GM18868 (cell line): ENCODE data around the gene PLIN4.
"Not testable (repeated sequence)": the region's sequence is repeated elsewhere in the genome, so short reads cannot be mapped to it uniquely, and the experiment has no call there.

ENCODE experiments used
- ATAC-seq: cut with Tn5 transposase; IDR thresholded peaks from one replicate; pipeline ENCODE4 v1.9.1; 2021; ENCODE audit warnings: mild to moderate bottlenecking, moderate library complexity; ENCODE audit not compliant: unreplicated experiment

PLIN4 gene

DNA sequence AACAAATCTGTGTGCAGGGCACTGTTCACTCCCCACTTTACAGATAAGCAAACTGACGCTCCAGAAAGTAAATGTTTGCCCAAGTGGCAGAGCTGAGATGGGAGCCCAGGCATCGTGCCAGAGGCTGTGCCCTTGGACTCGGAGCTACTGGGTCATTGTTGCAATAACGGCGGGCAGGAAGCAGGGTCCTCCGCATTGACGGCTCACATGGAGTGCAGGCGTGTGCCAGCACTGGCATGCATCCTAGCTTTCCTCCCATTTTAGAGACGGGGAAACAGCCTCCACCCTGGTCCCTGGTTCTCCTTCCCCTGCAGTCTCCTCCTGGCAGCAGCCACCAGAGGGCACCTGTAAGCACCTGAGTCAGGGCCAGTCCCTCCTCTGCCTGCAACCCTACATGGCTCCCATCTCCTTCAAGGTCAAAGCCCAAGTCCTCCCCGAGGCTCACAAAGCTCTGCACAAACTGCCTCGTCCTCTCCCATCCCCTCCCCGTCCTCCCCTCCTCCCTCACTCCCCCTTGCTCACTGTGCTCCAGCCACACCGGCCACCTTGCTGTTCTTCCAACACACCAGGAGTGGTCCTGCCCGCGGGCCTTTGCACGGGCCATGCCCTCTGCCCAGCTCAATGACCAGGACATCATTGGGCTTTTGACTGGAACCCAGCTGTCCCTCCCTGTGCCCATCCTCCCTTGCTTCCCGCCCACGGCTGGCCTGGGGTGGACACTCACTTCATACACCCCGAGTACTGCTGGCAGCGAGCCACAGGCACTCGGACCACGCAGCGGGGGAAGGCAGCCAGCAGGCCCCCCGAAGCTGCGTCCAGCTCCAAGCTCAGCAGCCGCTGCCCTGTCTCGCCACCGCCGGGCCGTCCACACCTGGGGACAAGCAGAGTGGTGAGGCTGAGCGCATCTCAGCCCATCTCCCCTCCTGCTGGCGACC, 29.3 kb upstream of the PLIN4 start:
- no peak for ATAC-seq

DNA sequence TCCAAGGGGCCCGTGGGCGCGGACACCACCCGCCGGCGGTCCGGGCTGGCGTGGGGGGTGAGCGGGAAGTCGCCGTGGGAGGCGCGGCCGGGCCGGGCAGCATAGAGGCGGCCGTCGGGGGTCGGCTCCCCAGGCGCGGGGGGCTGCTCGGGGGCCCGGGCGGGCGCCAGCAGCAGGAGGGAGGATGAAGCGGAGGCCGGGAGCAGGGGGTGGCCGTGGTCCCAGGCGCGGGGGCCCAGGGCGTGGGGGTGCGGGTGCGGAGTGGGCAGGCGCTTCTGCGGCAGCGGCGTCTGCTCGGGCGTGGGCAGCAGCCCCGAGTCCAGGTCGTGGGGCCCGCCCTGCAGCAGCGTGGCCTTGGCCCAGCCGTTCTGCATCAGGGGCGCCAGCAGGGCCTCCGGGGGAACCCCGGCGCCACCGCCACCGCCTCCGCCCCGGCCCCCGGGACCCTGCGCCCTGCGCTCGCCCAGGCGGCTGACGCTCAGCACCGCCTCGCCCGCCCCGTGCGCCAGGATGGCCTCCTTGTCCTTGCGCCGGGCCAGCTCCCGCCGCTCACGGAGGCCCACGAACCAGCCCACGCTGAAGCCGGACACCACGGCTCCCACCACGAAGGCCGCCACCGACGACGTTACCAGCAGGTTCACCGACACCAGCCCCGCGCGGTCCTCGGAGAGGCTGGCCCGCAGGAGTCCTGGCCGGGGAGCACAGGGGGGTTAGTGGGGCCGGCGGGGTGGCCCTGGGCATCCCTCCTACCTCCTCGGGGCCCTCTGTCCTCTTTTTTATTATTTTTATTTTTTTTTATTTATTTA, 25.8 kb upstream of the PLIN4 start:
- no peak for ATAC-seq

DNA sequence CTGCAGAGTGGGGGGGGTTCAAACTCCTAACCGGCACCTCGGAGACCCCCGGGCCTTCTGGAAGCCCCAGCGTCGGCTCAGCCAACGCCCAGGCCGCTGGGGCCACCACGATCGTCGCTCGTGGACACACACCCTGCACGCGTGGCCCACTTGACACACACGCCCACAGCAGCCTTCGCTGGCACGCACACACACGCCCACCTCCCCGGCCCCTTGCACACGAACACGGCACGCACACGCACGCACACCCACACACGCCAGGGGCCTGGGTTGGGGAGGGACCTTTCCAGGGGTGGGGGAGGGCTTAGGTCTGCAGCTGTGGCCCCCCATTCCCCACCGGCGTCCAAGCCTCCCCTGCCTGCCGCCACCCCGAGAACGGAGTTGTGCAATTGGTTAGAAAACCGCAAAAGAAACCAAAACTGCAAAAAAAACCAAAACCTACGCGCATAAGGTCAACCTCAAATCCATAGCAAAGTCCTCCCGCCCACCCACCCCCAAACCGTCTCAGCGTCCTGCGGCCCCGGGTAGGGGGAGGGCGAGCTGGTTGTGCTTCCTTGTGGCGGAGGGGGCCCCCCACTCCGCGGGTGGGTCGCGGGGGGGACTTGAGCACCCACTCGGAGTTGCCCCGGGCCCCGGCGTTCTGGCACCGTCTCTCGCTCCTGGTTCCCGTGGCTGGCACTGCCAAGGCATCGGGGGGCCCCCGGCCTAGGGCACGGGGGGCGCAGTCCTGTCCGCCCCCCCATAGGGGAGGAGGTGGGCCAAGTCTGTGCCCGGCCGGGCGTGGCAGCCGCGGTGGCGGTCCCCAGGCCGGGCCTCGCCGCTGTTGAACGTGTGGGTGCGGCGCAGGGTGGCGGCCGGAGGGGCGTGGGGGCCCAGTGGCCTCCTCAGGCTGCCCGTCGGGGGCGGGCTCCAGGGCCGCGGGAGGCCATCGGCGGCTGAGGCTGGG, 24.9 kb upstream of the PLIN4 start:
- no peak for ATAC-seq

DNA sequence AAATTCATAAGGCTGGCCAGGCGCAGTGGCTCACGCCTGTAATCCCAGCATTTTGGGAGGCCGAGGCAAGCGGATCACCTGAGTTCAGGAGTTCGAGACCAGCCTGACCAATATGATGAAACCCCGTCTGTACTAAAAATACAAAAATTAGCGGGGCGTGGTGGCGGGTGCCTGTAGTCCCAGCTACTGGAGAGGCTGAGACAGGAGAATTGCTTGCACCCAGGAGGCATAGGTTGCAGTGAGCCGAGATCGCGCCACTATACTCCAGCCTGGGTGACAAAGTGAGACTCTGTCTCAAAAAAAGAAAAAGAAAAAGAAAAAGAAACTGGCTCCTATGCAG, 23.5 kb upstream of the PLIN4 start:
- not testable (repeated sequence) for ATAC-seq

DNA sequence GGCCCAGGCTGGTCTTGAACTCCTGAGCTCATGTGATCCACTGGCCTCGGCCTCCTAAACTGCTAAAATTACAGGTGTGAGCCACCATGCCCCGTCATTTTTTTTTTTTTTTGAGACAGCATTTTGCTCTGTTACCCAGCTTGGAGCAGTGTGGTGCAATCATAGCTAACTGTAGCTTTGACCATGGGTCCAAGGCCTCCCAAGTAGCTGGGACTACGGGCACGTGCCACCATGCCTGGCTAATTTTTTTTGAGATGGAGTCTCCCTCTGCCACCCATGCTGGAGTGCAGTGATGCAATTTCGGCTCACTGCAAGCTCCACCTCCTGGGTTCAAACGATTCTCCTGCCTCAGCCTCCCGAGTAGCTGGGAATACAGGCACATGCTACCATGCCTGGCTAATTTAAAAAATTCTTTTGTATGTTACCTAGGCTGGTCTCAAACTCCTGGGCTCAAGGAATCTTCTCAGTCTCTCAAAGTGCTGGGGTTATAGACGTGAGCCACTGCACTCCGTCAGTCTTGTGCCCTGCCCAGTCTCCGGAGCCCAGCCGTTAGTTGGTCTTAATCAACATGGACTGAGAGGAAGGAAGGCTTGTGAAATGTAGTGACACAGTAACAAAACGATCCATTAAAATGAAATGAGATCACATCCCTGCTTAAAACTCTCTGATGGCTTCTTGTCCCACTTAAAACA, 23.0 kb upstream of the PLIN4 start:
- no peak for ATAC-seq

DNA sequence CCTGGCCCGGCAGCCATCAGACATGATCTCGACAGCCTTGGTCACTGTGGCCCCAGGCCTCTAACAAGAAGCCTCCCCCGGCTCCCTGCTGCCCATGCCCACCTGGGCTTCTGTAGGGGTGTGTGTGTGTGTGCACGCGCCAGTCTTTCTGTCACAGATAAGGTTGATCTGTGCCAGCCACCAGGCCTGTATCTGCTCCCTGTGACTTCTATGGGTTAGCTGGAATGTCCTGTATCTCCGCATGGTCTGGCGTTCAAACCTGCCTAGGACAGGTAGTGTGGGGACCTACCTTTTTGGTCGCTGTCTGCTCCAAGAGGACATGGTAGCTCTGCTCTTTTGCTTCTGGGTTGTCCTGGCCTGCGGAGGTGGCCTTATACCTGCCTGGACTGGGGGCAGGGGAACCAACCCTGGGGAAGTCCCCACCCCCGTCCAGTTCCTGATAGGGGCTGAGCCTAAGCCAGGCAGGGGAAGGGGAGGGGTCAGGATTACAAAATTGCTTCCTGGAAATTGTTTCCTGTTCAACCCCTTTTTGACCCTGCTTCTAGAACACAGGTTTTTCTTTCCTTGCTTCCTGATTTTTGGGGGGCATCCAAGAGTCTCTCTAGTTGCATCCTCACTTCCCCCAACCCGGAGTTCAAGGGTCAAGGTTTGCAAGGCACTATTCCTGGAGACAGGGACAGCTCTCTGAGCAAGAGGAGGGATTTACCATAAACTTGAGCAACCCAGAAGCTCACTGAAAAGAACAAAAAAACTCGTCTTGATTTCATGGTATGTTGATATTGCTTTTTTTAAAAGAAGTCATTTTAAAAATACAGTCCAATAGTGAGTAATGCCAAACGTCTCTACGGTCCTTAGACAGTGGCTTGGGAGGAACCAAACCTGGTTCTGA, 21.7 kb upstream of the PLIN4 start, which contains the start of gene LRG1:
LRG1 (minus strand) TSS at position 344 of the 889 bp plus-strand sequence; CDS start at position 321, 23 bp downstream.
- ATAC-seq, result no peak

DNA sequence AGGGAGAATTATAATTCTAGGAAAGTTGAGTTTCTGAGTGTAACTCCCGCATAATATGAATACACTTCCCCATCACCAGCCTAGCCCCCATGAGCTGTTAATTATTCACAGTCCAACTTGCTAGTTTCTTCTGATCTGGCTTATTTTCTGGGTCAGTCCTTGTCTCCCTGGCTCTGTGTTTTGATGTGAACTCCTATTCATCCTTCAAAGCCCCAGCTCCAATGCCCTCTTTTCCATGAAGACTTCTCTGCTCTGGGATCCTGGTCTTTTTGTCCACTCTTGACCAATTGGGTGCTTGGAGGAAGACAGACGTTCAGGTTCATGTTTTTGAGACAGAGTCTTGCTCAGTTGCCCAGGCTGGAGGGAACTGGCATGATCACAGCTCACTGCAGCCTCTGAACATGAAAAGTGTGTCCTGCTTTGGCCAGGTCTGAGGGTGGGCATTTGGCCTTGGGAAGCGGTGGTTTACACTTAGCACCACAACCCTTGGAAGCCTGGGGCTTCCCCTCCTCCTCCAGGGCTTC, 20.9 kb upstream of the PLIN4 start:
- no peak for ATAC-seq

DNA sequence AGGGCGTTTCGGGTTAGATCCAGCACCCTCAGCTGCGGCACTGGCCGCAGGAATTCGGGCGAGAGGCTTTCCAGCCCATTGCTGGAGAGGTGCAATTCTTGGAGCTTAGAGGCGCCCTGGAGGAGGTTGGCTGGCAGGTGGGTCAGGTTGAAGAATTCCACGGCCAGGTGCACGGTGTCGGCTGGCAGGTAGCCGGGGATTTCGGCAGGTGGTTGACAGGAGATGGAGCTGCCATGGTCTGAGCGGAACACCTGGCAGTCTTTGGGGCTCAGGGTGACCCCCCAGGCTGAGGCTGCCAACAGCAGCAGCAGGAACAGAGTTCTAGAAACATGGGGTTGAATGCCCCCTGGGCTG, 20.3 kb upstream of the PLIN4 start:
- ATAC-seq, result no peak

DNA sequence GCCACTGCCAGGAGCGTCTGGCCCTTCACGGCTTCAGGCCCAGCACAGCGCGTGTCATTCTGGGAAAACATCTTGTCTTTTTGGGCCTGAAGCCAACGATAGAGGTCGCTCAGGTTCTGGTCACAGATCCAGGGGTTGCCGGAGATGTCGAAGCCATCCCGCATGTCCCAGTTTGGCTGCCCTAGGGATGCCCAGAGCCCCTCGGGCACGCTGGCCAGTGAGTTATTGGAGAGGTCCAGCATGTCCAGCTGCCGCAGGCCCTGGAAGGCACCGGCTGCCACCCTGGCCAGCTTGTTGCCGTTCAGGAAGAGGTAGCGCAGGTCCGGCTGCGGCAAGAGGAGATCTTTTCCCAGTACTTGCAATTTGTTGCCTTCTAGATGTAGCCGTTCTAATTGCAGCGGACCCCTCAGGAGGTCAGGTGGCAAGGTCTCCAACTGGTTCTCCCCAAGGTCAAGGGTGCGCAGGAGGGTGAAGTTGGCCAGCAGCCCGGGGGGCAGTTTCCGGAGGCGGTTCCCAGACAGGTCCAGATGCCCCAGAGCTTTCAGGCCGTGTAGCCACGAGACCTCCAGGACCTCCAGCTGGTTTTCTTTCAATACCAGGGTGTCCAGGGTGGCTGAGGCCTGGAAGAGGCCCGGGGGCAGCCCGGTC, 19.8 kb upstream of the PLIN4 start:
- ATAC-seq, result no peak

DNA sequence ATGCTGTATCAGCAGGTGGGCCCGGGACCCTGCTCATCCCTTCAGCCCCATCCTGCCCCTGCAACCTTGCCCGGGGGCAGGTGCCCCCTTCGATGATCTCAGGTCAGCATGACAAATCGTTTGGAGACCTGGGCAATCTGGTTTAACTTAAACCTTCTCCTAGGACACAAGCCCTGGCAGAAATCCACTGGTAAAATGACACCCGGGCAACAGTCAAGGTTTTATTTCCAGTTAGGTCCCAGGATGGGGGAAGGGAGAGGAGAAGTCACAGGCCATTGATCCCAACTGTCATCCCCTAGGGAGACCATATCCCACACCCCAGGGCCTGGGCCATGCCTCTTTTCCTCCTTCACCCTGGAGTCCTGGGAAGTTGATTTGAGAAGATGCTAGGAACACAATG, 18.5 kb upstream of the PLIN4 start:
- ATAC-seq, result no peak

DNA sequence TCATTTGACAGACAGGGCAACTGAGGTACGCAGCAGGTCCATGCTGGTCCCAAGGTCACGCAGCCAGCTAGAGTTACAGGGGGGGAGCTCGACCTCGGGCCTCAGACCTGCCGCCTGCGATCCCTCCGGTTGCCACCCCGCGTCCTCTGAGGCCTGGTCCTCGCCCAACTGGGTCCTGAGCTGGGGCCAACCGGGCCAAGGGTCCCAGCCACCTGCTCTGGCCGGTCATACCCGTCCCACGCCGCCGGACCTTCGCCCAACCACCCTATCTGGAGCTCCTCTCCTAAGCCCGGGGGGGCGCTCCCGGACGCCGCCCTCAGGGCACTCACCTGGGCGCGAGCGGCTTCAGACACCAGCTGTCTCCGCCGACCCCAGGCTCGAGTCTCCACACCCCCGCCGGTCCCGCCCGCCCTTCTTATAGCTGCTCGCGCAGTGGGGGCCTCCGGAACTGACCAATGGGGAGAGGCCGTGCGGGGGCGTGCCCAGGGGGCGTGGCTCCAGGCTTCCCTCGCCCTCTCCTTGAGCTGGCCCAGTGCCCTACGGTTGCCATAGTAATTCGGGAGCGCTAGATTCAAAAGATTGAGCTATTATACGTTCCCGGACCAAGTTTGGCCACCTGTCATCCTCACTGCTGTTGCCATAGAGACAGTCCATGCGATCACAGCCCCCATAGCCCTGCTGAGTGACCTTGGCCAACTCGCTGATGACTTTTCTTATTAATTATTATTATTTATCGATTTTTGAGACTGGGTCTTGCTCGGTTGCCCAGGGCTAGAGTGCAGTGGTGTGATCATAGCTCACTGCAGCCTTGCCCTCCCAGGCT, 16.8 kb upstream of the PLIN4 start, which contains the start of gene PLIN5:
PLIN5 (minus strand) TSS at position 389 of the 823 bp plus-strand sequence. CDS start 1,150 bp downstream, outside the sequence.
- ATAC-seq, result no peak

DNA sequence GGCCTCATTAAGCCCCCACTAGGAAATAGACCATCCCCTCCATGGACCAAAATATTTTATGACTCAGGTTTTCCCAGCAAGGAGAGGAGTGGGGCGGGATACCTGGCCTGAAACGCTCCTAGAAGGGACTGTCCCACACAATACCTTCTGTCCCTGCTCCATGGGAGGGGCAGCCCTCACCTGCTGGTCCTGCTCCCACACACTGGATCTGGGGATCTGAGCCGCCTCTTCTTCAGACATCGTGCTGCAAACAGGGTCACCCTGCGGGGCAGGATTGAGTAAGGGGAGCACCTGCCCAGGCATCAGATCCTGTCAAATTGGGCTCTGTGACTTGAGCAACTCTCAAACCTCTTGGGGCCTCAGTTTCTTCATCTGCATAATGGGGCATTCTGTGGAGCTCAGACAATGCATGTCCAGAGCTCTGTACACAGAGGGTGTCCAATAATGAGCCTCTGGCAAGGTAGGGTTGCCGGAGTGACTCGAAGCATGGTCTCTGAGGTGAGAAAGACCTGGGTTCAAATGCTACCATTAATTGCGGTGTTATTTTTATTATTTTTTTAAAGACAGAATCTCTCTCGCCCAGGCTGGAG, 15.6 kb upstream of the PLIN4 start:
- no peak for ATAC-seq

DNA sequence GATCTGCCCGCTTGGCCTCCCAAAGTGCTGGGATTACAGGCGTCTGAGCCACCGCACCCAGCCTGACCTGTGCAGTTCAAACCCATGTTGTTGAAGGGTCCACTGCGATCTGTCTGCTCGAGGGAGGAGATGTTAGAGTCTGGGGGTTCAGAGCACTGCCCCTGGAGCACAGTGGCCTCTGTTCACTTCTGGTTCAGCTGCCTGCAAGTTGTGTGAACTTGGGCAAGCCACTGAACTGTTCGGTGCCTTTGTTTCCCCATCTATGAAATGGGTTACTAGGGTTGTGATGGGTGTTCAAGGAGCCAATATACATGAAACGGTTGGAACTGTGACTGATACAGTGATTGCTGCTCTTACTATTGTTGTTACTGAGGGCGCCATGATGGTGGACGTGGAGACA, 15.0 kb upstream of the PLIN4 start:
- no peak for ATAC-seq

DNA sequence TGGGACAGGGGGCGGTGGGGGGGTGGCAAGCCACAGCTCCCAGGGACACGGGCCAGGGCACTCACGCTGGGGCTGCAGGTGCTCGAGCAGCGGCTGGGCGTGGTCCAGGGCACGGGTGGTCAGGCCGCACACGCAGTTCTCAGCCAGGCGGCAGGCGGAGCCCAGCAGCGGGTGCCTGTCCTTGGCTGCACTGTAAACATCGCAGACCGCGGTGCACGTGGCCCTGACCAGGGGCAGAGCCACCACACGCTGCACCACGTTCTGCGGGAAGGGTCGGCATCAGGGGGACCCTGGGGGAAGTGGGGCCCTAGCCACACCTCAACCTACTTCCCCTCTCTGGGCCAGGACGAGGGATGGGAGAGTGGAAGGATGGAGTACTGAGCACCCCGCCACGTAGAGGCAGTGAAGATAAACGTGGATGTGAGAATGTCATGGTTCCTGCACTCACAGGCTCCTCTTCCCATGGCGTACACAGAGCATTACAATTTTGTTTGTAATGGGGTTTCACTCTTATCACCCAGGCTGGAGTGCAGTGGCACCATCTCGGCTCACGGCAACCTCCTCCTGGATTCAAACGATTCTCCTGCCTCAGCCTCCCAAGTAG, 13.4 kb upstream of the PLIN4 start:
- no peak for ATAC-seq

DNA sequence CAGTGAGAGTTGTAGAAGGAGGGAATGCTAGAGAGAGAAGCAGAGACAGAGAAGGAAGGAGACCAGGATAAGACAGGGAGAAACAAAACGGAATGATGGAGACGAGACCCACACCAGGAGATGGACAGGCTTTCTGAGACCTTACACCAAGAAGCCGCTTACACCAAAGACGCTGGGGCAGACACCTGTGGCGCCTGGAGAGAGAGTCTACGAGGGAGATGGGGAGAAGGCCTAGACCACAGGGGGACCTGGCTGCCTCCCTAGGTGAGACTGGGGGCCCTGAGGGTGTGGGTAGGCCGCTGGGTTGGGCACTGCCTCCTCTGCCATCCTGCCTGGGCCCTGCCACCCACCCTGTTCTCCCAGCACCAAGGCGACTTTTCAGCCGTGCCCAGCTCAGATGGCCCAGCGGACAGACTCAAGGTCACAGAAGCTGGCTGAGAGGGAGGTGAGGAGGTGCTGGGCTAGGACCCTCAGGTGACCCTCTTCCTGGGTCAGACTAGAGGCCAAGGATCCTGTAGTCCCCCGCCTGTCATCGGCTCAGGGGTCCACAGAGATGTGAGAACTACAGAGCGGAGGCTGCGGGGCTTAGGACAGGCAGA, 11.7 kb upstream of the PLIN4 start:
- no peak for ATAC-seq

DNA sequence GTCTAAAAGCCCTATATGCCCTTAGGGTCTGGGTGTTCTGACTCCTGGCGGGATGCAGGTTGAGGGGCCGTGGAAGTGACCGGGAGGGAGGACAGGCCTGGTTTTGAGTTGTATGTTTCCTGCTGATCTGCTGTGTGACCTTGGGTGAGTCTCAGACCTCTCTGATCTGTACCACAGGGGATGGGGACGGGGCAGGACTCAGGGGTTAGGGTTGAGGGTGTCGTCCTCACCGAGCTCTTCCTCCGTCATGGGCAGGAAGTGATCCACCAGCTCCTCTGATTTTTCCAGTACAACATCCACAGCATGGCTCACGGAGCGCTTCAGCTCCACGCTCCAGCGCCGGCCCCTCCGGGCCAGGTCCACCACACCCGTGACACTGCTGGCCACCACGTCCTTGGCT, 10.6 kb upstream of the PLIN4 start:
- no peak for ATAC-seq
